ENCODE results near the gene PIKFYVE. TPM values are rescaled to one million over a fixed set of nuclear protein-coding genes. Genes with fewer than 3 reads are reported as not detected.
A peak's percentile ranks its signal among the peaks of the same experiment; 100 is the strongest.

PIKFYVE gene
- total and polyA plus RNA-seq, 2 donors (not counting 1 experiment from before 2014, with no cell fraction given) = 23.8 to 40.1 TPM

- Histone ChIP-seq H3K4me1 (ENCODE audit: control insufficient read depth, extremely low read depth, insufficient read depth, low read length) (no peaks in the 10 kb centered on the region), H3K4me3 (replicated peaks in 1 of 4; ENCODE audit: control extremely low read depth in 1 of 4, insufficient read depth in 1 of 4, low read depth in 3 of 4, low read length in 4 of 4) (peak overlapping the region; percentile 65 to 98 (median 94)), H3K27ac (ENCODE audit: insufficient read depth, low read length) (peak overlapping the region; percentile 67), H3K9ac (ENCODE audit: insufficient read depth, low read length) (peak overlapping the region; percentile 54), H4K20me1 (ENCODE audit: control insufficient read depth, extremely low read depth, insufficient read depth, low read length) (no peaks in the 10 kb centered on the region), H2AFZ (ENCODE audit: low read length) (peak overlapping the region; percentile 85), H3K36me3 (ENCODE audit: control insufficient read depth, insufficient read depth, low read length) (peaks cover under 1% of the 10 kb centered on the region), H3K4me2 (ENCODE audit: extremely low read depth, insufficient read depth, low read length) (peak overlapping the region; percentile 97), H3K27me3 (ENCODE audit: control insufficient read depth, insufficient read depth, low read length) (no peaks in the 10 kb centered on the region), H3K9me3 (ENCODE audit: control insufficient read depth, insufficient read depth, low read depth, low read length) (no peaks in the 10 kb centered on the region), H3K79me2 (ENCODE audit: control insufficient read depth, insufficient read depth, low read length) (peaks cover 3% of the 10 kb centered on the region)
- TF ChIP-seq, protein P1, sequence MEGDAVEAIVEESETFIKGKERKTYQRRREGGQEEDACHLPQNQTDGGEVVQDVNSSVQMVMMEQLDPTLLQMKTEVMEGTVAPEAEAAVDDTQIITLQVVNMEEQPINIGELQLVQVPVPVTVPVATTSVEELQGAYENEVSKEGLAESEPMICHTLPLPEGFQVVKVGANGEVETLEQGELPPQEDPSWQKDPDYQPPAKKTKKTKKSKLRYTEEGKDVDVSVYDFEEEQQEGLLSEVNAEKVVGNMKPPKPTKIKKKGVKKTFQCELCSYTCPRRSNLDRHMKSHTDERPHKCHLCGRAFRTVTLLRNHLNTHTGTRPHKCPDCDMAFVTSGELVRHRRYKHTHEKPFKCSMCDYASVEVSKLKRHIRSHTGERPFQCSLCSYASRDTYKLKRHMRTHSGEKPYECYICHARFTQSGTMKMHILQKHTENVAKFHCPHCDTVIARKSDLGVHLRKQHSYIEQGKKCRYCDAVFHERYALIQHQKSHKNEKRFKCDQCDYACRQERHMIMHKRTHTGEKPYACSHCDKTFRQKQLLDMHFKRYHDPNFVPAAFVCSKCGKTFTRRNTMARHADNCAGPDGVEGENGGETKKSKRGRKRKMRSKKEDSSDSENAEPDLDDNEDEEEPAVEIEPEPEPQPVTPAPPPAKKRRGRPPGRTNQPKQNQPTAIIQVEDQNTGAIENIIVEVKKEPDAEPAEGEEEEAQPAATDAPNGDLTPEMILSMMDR (conservative IDR thresholded peaks at IDR 0.05 in 1 of 2, IDR thresholded peaks at IDR 0.05 in 1 of 2; ENCODE audit: low read depth in 1 of 2, low read length in 2 of 2) = peak; percentile 72 to 79
- TF ChIP-seq EZH2 (IDR thresholded peaks at IDR 0.05; ENCODE audit: low read length, missing control alignments) = no peak
- peak; percentile 67 to 89 for DNase-seq (ENCODE audit: low read depth in 2 of 2)
These were observed 11.8 kb upstream of the PIKFYVE start for GRCh38 chr2:208254118-208254870.

- Histone ChIP-seq H2AFZ (ENCODE audit: low read length) (peak within 1 kb of the TSS; percentile 85), H3K4me3 (replicated peaks in 1 of 4; ENCODE audit: control extremely low read depth in 1 of 4, insufficient read depth in 1 of 4, low read depth in 3 of 4, low read length in 4 of 4) (peak within 1 kb of the TSS; percentile 65 to 98 (median 94)), H3K27me3 (ENCODE audit: control insufficient read depth, insufficient read depth, low read length) (no peaks in the 10 kb centered on the region), H3K9me3 (ENCODE audit: control insufficient read depth, insufficient read depth, low read depth, low read length) (no peaks in the 10 kb centered on the region), H3K4me2 (ENCODE audit: extremely low read depth, insufficient read depth, low read length) (peak within 1 kb of the TSS; percentile 97), H3K27ac (ENCODE audit: insufficient read depth, low read length) (peak within 1 kb of the TSS; percentile 73), H3K9ac (ENCODE audit: insufficient read depth, low read length) (peak within 1 kb of the TSS; percentile 54), H3K4me1 (ENCODE audit: control insufficient read depth, extremely low read depth, insufficient read depth, low read length) (no peaks in the 10 kb centered on the region), H3K79me2 (ENCODE audit: control insufficient read depth, insufficient read depth, low read length) (peaks cover 3% of the 10 kb centered on the region), H4K20me1 (ENCODE audit: control insufficient read depth, extremely low read depth, insufficient read depth, low read length) (no peaks in the 10 kb centered on the region), H3K36me3 (ENCODE audit: control insufficient read depth, insufficient read depth, low read length) (no peaks in the 10 kb centered on the region)
- DNase-seq (ENCODE audit: low read depth in 2 of 2) = peak; percentile 85 to 92
- TF ChIP-seq EZH2 (IDR thresholded peaks at IDR 0.05; ENCODE audit: low read length, missing control alignments) = no peak
- TF ChIP-seq, protein P1 (conservative IDR thresholded peaks at IDR 0.05 in 1 of 2, IDR thresholded peaks at IDR 0.05 in 1 of 2; ENCODE audit: low read depth in 1 of 2, low read length in 2 of 2) = peak; percentile 30 to 44
These were observed 11.0 kb upstream of the PIKFYVE start, which contains the start of gene IDH1 for GRCh38 chr2:208254871-208255556. Gene IDH1 (minus strand): TSS chr2:208255071. CDS start chr2:208251551, 3,520 bp downstream.

DNA sequence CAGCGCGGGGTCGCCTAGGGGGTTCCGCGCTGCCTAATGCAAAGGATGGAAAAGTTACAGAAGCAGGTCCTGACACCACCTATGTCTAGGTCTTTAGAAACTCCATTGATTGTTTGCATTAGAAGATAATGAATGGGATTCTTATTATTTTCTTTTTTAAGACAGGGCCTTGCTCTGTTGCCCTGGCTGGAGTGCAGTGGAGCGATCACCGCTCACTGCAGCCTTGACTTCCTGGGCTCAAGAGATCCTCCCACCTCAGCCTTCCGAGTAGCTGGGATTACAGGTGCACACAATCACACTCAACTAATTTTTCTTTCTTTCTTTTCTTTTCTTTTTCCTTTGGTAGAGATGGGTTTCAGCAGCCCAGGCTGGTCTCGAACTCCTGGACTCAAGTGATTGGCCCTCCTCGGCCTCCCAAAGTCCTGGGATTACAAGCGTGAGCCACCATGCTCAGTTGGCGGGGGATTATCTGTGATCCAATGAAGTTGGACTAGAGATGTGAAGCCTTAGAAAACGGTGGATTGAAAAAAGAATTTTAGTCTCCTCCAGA, 10.4 kb upstream of the PIKFYVE start:
- Histone ChIP-seq H3K79me2 (ENCODE audit: control insufficient read depth, insufficient read depth, low read length) (peaks cover 3% of the 10 kb centered on the region), H3K4me1 (ENCODE audit: control insufficient read depth, extremely low read depth, insufficient read depth, low read length) (no peaks in the 10 kb centered on the region), H3K4me3 (replicated peaks in 1 of 4; ENCODE audit: control extremely low read depth in 1 of 4, insufficient read depth in 1 of 4, low read depth in 3 of 4, low read length in 4 of 4) (peak overlapping the region; percentile 65 to 98 (median 84)), H3K27ac (ENCODE audit: insufficient read depth, low read length) (peak overlapping the region; percentile 73), H3K27me3 (ENCODE audit: control insufficient read depth, insufficient read depth, low read length) (no peaks in the 10 kb centered on the region), H3K36me3 (ENCODE audit: control insufficient read depth, insufficient read depth, low read length) (no peaks in the 10 kb centered on the region), H2AFZ (ENCODE audit: low read length) (peak overlapping the region; percentile 73), H3K4me2 (ENCODE audit: extremely low read depth, insufficient read depth, low read length) (peak overlapping the region; percentile 87), H3K9me3 (ENCODE audit: control insufficient read depth, insufficient read depth, low read depth, low read length) (no peaks in the 10 kb centered on the region), H4K20me1 (ENCODE audit: control insufficient read depth, extremely low read depth, insufficient read depth, low read length) (no peaks in the 10 kb centered on the region), H3K9ac (ENCODE audit: insufficient read depth, low read length) (peak overlapping the region; percentile 52)
- TF ChIP-seq, protein P1 (conservative IDR thresholded peaks at IDR 0.05 in 1 of 2, IDR thresholded peaks at IDR 0.05 in 1 of 2; ENCODE audit: low read depth in 1 of 2, low read length in 2 of 2) = no peak
- TF ChIP-seq EZH2 (IDR thresholded peaks at IDR 0.05; ENCODE audit: low read length, missing control alignments) = no peak
- no peak for DNase-seq (ENCODE audit: low read depth in 2 of 2)

Data from fibroblast of lung (primary cell).